LNCaP clone FGC (cell line): ENCODE measurements around the gene ASNS.
"Not testable (repeated sequence)": the region's sequence is repeated elsewhere in the genome, so short reads cannot be mapped to it uniquely, and the experiment has no call there.

Experiments
- DNase-seq: peaks from one replicate; pipeline ENCODE4 v3.0.0-alpha.2; 2011; ENCODE audit warnings: low read depth
- H3K4me3 ChIP-seq: 2 replicates; pipeline ENCODE4 v1.5.1; 2011; ENCODE audit warnings: mild to moderate bottlenecking, low read depth, low read length, control low read depth
- CTCF ChIP-seq: IDR thresholded peaks from 2 replicates; pipeline ENCODE4 v1.5.1; 2012; ENCODE audit warnings: mild to moderate bottlenecking; ENCODE audit not compliant: control insufficient read depth, insufficient read depth; ENCODE audit errors: extremely low read depth

The ASNS gene

DNA sequence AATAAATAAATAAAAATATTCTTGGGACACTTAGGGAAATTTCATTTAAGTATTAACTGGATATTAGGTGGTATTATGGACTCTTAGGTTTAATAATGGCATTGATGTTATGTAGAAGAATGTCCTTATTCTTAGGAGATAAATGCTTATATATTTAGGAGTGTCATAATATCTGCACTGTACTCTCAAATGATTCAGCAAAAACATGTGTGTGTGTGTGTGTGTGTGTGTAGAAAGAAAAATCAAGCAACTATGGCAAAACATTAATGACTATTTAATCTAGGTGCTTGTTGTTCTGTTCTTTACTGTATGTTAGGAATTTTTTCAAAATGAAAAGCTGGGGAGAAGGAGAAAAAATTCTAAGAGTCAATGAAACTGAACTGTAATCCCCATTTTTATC lies 3.9 kb downstream of the ASNS start:
- DNase-seq, result no peak
- H3K4me3 ChIP-seq, result no peak overlapping the region
- no peak for TF ChIP-seq CTCF

- TF ChIP-seq CTCF, result no peak
- no peak for DNase-seq
- H3K4me3 ChIP-seq, result no peak overlapping the region
Observed at GRCh38 chr7:97865104-97865503, 7.1 kb downstream of the ASNS start.

DNA sequence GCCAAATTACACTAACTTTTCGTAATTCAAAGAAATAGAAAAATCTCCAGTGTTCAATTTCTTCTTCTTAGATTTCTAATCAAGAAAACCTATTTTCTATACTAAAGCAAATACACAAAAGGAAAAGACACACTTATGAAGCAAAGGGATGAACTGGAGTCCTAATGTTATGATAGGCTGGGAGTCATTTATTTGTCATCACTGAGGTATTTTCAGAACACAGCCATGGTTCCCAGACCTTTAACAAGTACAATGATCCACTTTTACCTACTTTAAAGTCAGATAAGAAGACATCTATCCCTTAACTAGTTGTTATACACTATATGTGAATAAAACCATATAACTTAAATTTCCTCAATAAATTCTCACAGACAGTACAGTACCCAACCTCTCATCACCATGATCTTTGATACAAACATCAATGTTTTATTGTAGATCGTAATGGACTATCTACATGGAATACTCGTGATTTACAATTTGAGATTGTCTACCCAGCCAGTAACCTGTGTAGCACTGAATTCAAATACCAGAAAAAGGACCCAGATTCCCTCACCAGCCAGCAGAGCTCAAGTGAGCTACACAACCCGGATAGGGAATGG lies 12.5 kb downstream of the ASNS start:
- TF ChIP-seq CTCF, result no peak
- DNase-seq, result no peak

DNA sequence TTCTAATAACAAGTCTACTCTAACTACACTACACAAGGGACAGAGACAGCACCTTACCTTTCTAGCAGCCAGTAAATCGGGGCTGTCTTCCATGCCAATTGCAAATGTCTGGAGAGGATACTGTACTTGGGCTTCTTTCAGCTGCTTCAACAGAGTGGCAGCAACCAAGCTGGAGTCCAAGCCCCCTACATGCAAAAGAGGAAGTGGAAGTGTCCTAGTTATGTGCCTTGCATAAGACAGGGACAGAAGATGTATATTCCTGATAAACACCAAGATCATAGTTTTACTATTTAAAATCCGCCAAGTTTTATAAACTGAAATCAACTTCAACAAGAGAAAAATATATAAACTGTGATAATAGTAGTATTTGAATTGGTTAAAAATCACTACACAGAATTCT lies 14.0 kb downstream of the ASNS start:
- no peak overlapping the region for H3K4me3 ChIP-seq
- no peak for TF ChIP-seq CTCF
- no peak for DNase-seq

More for the DNA sequence above, 12.5 kb downstream of the ASNS start:
- no peak overlapping the region for H3K4me3 ChIP-seq

GRCh38 chr7:97857544-97857943 lies 14.7 kb downstream of the ASNS start:
- TF ChIP-seq CTCF, result no peak
- no peak for DNase-seq
- H3K4me3 ChIP-seq, result no peak overlapping the region

DNA sequence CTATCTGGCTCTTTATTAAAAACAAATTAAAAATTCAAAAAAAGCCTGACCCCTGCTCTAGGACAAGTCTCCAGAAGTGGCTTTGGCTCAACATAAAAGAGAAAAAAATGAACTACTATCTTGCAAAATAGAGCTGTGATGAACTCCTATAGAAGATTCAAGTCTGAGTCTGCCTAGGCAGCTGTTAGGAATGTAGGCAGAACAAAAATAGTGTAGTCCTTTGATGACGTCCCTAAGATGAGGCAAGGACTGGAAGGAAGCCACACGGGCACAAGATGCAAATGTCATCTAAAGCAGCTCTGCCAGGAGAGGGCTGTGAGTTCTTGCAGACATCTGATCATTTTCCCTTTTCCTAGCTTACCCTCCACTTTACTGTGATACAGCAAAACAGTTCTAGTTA lies 20.5 kb downstream of the ASNS start:
- TF ChIP-seq CTCF, result no peak
- no peak overlapping the region for H3K4me3 ChIP-seq
- no peak for DNase-seq

DNA sequence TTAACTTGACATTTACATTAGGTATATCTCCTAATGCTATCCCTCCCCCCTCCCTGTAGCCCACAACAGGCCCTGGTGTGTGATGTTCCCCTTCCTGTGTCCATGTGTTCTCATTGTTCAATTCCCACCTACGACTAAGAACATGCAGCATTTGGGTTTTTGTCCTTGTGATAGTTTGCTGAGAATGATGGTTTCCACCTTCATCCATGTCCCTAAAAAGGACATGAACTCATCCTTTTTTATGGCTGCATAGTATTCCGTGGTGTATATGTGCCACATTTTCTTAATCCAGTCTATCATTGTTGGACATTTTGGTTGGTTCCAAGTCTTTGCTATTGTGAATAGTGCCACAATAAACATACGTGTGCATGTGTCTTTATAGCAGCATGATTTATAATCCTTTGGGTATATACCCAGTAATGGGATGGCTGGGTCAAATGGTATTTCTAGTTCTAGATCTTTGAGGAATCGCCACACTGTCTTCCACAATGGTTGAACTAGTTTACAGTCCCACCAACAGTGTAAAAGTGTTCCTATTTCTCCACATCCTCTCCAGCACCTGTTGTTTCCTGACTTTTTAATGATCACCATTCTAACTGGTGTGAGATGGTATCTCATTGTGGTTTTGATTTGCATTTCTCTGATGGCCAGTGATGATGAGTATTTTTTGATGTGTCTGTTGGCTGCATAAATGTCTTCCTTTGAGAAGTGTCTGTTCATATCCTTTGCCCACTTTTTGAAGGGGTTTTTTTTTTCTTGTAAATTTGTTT lies 21.8 kb downstream of the ASNS start:
- H3K4me3 ChIP-seq, DNase-seq: not testable (repeated sequence)
